ENCODE measurements around the gene WASL.

DNA sequence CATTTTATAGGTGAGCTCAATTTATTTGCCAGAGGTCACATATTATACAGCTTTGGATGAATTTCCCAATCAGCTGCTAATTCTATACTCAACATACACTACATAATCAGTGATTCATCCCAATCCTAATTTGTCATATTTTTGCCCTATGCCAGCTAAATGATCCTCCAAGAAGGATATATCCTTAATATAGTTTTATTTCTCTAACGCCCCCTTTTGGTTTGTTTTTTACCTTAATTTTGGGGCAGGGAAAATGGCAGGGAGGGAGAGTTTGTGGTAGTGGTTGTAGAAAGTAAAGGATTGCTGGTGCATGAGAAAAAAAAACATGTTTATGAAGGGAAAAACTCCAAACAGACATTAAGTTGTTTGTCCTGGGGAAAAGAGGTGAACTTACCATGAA is 31.9 kb downstream of the WASL start:
- TF ChIP-seq POLR2AphosphoS5 (IDR thresholded peaks at IDR 0.05; ENCODE audit: low read depth, low read length) (no peak), POLR2A (IDR thresholded peaks at IDR 0.05; ENCODE audit: low read depth, low read length) (no peak), TAF1 (IDR thresholded peaks at IDR 0.05; ENCODE audit: borderline replicate concordance, low read depth, low read length) (no peak)

Data from GM12892 (cell line).